Measurements from ENCODE around the gene SGIP1.

Gene SGIP1

DNA sequence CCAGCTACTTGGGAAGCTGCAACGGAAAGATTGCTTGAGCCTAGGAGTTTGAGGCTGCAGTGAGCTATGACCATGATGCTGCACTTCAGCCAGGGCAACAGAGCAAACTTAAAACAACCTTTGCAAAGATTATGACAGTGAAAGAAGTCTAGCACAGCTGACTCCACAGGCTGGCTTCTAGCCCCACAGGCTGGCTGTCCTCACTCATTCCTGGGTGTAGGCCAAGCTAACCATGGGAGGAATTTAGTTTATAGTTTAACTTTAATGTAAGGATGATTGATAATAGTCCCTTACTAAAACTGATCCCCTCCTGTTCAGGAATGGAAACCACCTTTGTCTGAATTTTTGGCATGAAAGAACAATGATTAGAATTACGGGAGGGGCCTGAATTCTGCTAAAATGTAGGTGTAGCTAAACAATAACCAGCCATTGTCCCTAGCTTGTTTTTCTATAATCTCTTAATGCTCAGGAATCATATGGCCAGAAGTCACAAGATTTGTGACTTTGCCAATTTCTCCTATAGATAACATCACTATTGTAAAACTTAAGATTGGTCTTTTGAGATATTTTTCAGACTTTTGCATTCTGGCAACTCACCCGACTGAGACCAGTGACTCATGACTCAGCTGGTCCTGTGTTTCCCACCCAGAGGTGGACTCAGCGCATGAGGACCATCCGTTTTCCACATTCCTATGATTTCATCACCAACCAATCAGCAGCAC lies 28.1 kb upstream of the SGIP1 start:
- H3K4me3 ChIP-seq (ENCODE audit: low read length): no peak overlapping the region
- TF ChIP-seq CTCF (conservative IDR thresholded peaks at IDR 0.05; ENCODE audit: low read depth, low read length): no peak
- DNase-seq (ENCODE audit: low read depth): peak; percentile 78

DNA sequence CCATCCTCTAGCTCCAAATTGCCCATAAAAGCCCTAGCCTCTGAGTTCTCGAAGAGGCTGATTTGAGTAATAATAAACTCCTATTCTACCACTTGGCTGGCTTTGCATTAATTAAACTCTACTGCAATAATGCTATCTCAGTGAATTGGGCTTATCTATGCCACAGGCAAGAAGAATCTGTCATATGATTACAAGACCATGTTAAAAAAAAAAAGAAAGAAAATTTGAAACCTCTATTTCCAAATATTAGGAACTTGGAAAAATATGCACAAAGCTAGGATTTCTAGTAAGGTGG lies 27.6 kb upstream of the SGIP1 start:
- H3K4me3 ChIP-seq (ENCODE audit: low read length): no peak overlapping the region
- TF ChIP-seq CTCF (conservative IDR thresholded peaks at IDR 0.05; ENCODE audit: low read depth, low read length): no peak
- no peak for DNase-seq (ENCODE audit: low read depth)

- no peak for TF ChIP-seq CTCF (conservative IDR thresholded peaks at IDR 0.05; ENCODE audit: low read depth, low read length)
- DNase-seq (ENCODE audit: low read depth): no peak
- no peak overlapping the region for H3K4me3 ChIP-seq (ENCODE audit: low read length)
Observed at GRCh38 chr1:66506991-66507390, 27.0 kb upstream of the SGIP1 start.

DNA sequence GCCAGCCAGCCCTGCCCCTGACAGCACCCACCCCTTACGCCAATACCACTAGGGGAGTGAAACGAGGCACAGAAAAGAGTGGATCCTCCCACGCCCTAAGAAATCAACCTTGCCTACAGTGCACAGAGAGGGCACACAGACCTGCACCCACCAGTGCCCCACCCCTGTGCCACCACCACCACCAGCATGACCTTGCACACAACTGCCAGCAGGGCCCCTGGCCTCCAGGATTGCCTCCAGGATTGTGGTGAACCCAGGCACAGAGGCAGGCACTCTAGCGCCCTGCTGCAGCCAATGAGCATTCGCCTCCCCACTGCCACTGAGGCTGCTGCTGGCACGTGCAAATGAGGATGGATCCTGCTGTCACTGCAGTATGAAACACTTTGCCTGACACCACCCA lies 23.5 kb upstream of the SGIP1 start:
- DNase-seq (ENCODE audit: low read depth): no peak
- no peak overlapping the region for H3K4me3 ChIP-seq (ENCODE audit: low read length)
- no peak for TF ChIP-seq CTCF (conservative IDR thresholded peaks at IDR 0.05; ENCODE audit: low read depth, low read length)

- no peak for DNase-seq (ENCODE audit: low read depth)
- H3K4me3 ChIP-seq (ENCODE audit: low read length): no peak overlapping the region
- TF ChIP-seq CTCF (conservative IDR thresholded peaks at IDR 0.05; ENCODE audit: low read depth, low read length): no peak
Observed at GRCh38 chr1:66511118-66511517, 22.8 kb upstream of the SGIP1 start.

DNA sequence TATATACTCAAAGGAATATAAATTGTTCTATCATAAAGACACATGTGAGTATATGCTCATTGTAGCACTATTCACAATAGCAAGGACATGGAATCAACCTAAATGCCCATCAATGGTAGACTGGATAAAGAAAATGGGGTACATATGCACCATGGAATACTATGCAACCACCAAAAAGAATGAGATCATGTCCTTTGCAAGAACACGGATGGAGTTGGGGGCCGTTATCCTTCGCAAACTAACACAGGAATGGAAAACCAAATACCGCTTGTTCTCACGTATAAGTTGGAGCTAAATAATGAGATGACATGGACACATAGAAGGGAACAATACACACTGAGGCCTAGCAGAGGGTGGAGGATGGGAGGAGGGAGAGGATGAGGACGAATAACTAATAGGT lies 16.0 kb upstream of the SGIP1 start:
- no peak for DNase-seq (ENCODE audit: low read depth)
- no peak for TF ChIP-seq CTCF (conservative IDR thresholded peaks at IDR 0.05; ENCODE audit: low read depth, low read length)
- no peak overlapping the region for H3K4me3 ChIP-seq (ENCODE audit: low read length)

- TF ChIP-seq CTCF (conservative IDR thresholded peaks at IDR 0.05; ENCODE audit: low read depth, low read length): no peak
- no peak for DNase-seq (ENCODE audit: low read depth)
- H3K4me3 ChIP-seq (ENCODE audit: low read length): no peak overlapping the region
Observed at GRCh38 chr1:66518654-66519053, 15.3 kb upstream of the SGIP1 start.

Data from retinal pigment epithelial cell (primary cell).